GM12891 (cell line): ENCODE measurements around the gene HAND1.

Experiments used
- DNase-seq: peaks from one replicate; pipeline ENCODE4 v3.0.0; 2011; ENCODE audit warnings: low spot score; ENCODE audit not compliant: insufficient read length
- FAIRE-seq: peaks from 2 replicates; lab custom pipeline; 2011; peaks lifted over from hg19 to GRCh38; lab: Jason Lieb, UNC
- PAX5 ChIP-seq: IDR thresholded peaks from 2 replicates; pipeline ENCODE4 v1.6.1; 2011; ENCODE audit warnings: low read length, moderate library complexity, mild to moderate bottlenecking; ENCODE audit not compliant: insufficient read depth, severe bottlenecking
- POLR2A ChIP-seq: IDR thresholded peaks from 2 replicates; pipeline ENCODE4 v1.6.1; 2011; ENCODE audit warnings: low read depth, low read length, control low read depth
- POLR2AphosphoS5 ChIP-seq: IDR thresholded peaks from 2 replicates; pipeline ENCODE4 v1.6.1; 2011; ENCODE audit warnings: low read depth, low read length, control low read depth
- POU2F2 ChIP-seq: IDR thresholded peaks from 2 replicates; pipeline ENCODE4 v1.6.1; 2011; ENCODE audit warnings: low read depth, mild to moderate bottlenecking, control low read depth, low read length, moderate library complexity
- SPI1 ChIP-seq: IDR thresholded peaks from 2 replicates; pipeline ENCODE4 v1.6.1; 2011; ENCODE audit warnings: low read depth, low read length, control low read depth
- TAF1 ChIP-seq: IDR thresholded peaks from 2 replicates; pipeline ENCODE4 v1.6.1; 2011; ENCODE audit warnings: low read depth, low read length, control low read depth

HAND1 gene

DNA sequence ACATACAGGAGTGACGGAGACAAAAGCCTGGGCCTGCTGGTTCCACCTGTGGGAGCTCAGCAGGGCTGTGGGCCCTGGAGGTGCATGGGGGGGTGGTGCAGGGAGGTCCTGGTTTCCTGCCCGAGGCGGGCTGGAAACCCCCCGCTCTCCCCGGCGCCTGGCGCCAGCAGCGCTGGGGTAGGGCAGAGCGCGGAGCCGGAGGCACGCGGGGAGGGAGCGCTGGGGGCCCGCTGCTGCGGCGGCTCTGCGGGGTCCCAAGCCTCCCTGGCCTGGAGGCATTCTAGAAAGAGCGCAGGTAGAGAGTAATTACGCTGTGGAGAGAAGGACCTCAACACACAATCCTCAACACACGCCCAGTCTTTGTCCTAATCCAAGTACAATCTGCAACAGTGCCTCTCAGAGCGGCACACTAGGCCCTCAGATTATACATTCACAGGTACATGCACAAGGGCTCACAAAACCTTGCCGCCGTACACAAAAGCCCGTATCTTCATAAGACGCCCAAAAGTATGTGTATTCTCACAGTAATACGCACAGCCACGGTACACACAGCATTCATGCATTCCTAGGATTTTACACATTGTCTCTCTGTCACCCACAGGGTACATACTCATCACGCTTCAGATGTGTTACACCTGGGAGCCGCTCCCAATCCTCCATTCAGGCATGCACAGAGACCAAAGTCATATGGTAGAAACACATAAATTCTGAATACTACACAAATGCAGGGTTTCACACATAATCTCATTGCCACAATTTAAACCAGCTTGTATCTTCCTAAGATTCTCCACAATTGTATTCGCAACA, 2.1 kb upstream of the HAND1 start:
- TF ChIP-seq POLR2A (no peak), TAF1 (no peak), PAX5 (no peak), POU2F2 (no peak), POLR2AphosphoS5 (no peak), SPI1 (no peak)
- DNase-seq (no peak), FAIRE-seq (peak; percentile 43)

DNA sequence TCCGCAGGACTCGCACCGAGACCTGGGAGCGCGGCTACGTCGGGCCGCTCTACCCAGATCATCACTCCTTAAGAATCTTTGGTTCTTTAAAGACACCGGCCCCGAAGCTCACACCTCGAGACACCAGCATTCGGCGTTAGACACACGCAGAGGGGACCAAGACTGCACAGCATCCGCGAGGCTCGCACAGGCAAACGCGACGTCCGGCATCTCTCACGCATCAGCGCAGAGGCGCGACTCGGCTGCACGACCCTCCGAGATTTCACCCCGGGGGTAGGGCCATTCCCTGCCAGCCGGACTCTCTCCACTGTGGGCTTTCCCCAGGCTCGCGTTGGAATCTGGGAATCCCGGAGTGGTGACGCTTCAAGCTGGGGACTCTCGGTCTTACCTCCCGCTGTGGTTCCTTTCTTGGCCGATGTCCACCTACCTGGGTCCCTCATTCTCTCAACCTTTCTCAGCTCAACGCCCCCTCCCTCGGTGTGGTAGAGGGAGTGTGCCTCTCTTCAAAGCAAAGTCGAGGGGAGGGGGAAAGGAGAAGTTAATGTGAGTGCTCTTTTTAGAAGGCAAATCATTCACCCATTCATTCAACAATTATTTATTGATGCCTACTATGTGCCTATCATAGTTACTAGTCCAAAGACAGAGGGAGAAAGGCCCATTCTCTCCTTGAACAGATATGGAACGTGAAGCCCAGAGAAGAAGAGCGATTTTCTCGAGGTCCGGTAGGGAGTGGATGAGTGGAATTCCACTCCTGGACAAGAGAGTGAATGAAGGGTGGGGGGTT, 1.3 kb upstream of the HAND1 start:
- FAIRE-seq (peak; percentile 38), DNase-seq (no peak)
- TF ChIP-seq PAX5 (no peak), SPI1 (no peak), POU2F2 (no peak), POLR2A (no peak), POLR2AphosphoS5 (no peak), TAF1 (no peak)

DNA sequence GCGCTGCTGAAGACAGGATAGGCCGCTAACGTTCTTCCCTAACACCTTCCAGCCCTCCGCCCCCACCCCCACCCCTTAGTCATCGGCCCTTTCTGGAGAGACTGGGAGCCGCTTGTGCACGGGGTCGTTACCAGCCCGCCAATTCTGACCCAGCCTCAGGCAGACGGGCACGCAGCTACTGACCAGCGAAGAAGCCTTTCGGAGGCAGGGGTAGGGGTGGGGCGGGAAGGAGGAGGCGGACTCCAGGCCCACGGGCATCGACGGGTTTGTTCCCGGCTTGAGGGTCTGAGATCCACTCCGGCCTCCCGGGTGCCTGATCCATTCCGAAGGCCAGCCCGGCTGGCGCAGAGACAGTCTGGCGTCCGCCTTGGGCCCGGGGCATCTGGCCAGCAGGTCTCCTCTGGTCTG, 729 bp upstream of the HAND1 start:
- DNase-seq: no peak
- TF ChIP-seq TAF1 (no peak), POU2F2 (no peak), PAX5 (no peak), SPI1 (no peak), POLR2AphosphoS5 (no peak), POLR2A (no peak)
- no peak for FAIRE-seq

DNA sequence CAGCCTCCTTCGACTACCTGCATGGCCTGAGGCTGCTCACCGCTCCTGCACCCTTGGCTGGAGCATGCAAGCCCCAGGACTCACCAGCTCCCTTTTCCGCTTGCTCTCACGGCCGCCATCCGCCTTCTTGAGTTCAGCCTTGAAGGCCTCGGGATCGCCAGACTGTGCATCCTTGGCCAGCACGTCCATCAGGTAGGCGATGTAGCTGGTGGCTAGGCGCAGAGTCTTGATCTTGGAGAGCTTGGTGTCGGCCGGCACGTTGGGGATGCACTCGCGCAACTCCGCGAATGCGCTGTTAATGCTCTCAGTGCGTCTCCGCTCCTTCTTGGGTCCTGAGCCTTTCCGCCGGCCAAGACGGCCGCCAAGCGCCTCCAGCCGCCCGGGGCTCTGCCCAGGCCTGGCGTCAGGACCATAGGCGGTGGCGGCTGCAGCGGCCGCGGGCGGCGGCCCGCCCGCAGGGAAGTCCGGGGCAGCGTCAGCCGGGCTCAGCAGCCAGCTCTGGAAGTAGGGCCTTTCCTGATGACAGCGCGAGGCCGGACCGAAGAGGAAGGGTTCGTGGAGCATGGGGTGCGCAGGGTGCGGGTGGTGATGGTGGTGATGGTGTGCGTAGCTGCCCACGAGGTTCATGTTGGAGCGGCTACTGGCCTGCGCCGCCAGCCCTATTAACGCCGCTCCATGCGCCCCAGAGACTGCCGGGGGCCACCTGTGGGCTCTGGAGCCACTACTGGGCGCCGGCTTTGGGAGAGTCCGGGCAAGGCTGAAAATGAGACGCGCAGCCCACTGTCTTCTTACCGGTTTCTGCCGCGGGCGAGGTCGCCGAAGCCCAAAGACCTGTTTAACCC, 424 bp downstream of the HAND1 start:
- no peak for FAIRE-seq
- no peak for DNase-seq
- no peak for TF ChIP-seq SPI1
- no peak for TF ChIP-seq POU2F2
- TF ChIP-seq POLR2AphosphoS5: no peak
- no peak for TF ChIP-seq PAX5
- TF ChIP-seq TAF1: no peak
- no peak for TF ChIP-seq POLR2A

DNA sequence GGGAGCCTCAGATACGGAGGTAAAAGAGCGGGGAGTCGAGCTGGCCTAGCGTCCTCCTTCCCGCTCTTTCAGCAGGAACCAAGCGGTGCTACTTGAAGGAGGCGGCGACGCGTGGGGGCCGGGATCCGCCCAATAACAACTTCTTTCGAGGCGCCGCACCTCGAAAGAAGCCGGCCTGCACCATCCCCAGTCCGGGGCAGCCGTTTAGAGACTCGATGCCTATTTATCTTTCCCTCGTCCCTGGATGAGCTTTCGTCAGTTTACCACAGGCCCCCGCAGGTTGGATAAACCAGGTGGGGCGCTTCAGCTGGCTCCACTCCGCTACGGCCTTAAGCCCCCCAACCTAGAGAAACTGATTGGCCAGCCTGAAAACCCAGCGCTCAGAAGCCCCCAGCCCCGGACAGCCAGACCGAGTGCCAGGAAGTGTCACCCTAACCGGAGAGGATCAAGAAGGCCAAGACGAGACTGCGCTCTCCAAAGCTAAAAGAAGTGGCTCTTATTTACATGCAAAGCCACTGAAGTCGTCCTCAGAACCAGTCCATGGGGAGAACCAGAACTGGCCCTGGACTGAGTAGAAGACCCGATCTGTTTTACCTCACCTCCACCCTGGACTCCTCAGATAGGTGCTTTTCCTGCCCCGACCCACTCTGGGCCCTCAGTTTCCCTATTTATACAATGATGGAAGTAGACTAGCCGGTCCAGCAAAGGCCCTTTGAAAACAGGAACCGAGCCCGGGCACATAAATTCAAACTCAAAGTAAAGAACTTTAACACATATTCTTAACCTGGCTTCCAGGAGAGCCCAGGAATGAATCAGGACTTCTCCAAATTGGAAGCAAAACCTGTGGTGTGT, 1.4 kb downstream of the HAND1 start:
- no peak for DNase-seq
- no peak for FAIRE-seq
- TF ChIP-seq SPI1: no peak
- no peak for TF ChIP-seq POLR2AphosphoS5
- no peak for TF ChIP-seq POU2F2

DNA sequence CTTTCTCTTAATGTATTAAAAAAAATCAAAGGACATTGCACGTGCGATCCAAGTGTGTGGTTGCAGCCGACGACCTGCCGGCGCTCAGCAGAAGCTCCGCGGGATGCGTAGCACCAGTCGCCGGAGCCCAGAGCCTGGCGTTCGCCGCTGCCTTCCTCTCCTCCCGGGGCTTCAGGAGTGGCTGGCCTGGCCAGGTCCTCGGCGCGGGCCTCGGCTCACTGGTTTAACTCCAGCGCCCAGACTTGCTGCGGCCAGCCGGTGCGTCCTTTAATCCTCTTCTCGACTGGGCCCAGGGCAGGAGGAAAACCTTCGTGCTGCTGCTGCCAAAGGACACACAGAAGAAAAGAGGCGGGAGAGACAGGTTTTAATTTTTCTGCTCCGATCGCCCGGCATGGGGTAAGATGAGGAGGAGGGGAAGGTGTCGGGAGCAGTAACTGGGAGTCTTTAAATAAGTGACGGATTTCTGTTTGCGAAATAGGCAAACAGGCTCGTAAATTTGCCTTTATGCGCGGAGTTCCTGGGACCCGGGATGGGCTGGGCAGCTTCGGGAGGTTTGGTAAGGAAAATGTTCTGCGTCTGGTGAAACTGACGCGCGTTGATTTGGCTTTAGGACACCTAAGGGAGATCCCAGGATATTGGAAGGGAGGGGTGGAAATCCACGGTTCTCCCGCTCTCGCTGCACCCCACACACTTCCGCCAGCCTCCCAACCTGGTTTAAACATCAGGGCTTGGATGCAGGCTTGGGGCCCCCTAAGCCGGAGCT, 2.3 kb downstream of the HAND1 start:
- no peak for FAIRE-seq
- TF ChIP-seq POLR2AphosphoS5 (no peak), POLR2A (no peak), PAX5 (no peak), POU2F2 (no peak), TAF1 (no peak)
- DNase-seq: no peak

DNA sequence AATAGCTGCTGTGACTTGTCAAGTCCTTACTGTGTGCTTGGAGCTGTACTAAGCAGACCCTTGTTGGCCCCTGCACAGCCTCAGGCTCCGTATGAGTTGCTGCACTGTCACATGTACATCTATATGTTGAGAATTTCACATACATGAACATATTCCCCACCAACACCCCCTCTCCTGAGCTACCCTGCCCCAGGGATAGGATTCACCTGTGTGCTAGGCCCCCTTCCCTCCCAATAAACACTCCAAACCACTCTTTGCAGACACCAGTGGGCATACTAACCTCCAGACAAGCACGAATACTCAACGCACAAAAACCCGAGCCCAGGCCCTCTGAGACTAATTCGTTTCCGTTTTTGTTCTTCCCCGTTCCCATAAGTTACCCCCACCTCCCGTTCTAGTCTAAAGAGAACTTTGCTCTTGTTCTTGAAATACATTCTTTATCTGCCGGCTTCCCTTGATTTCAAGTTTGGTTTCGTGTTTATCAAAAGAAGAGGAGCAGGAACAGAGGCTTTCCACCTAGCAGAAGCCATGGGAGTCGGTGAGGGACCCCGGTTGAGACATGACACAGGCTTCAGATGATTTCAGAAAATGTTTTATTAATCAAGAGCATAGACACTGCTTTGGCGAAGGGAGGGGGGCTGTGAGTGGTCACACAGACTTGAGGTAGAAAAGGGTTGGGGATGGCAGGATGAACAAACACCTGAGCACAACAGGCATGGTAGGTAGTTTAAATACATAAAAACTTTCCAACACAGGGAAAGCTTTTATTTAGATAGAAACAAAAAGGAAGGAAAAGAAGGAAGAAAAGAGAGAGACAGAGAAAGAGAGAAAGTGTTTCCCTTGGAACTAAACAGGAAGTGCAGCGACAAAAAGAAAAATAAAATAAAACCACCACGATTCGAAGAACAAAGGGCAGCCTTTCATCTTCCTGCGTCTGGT, 3.4 kb downstream of the HAND1 start:
- DNase-seq: no peak
- TF ChIP-seq POLR2A: no peak
- no peak for TF ChIP-seq TAF1
- no peak for TF ChIP-seq POLR2AphosphoS5
- no peak for TF ChIP-seq SPI1
- TF ChIP-seq PAX5: no peak
- no peak for TF ChIP-seq POU2F2
- FAIRE-seq: no peak
